ENCODE measurements around the gene TNFRSF14.

GRCh38 chr1:2554621-2555387, 1.4 kb upstream of the TNFRSF14 start:
- TF ChIP-seq CTCF (IDR thresholded peaks at IDR 0.05) (no peak; the same call in 2 of the 3 replicates), TP53 (CRISPR knock-in tag; IDR thresholded peaks at IDR 0.05) (no peak), POLR2A (IDR thresholded peaks at IDR 0.05; ENCODE audit: low read length) (no peak), REST (IDR thresholded peaks at IDR 0.05) (no peak), MAFK (IDR thresholded peaks at IDR 0.05; ENCODE audit: partially characterized antibody) (no peak), USF2 (IDR thresholded peaks at IDR 0.05) (no peak), SREBF2 (IDR thresholded peaks at IDR 0.05) (no peak)

All from A549 (cell line).